ENCODE data around the gene FRAT1. TPM values are rescaled to one million over a fixed set of nuclear protein-coding genes. Genes with fewer than 3 reads are reported as not detected.

Gene FRAT1
- total RNA-seq, 1 experiment from 2014 or later: 2.1 TPM

GRCh38 chr10:97323501-97323900 lies 4.4 kb downstream of the FRAT1 start:
- Mint-ChIP-seq H3K4me1 (ENCODE audit: low read depth, unreplicated experiment) (peaks cover 29% of the 10 kb centered on the region), H3K27me3 (ENCODE audit: unreplicated experiment) (no peaks in the 10 kb centered on the region), H3K36me3 (ENCODE audit: insufficient read depth, unreplicated experiment) (peaks cover 25% of the 10 kb centered on the region), H3K9me3 (ENCODE audit: low read depth, unreplicated experiment) (no peaks in the 10 kb centered on the region), H3K27ac (ENCODE audit: unreplicated experiment) (no peak overlapping the region), H3K4me3 (ENCODE audit: low read depth, unreplicated experiment) (no peak overlapping the region)
- intact Hi-C loops (cut with micrococcal nuclease; ENCODE audit: unreplicated experiment): no loop called here
- BruUV-seq (replicated peaks): no TSS peak
- CTCF ChIA-PET: no interaction called here
- TF ChIP-seq CTCF (IDR thresholded peaks at IDR 0.05; ENCODE audit: unreplicated experiment): no peak
- DNase-seq: no peak

- Mint-ChIP-seq H3K27ac (ENCODE audit: unreplicated experiment) (no peak overlapping the region), H3K4me3 (ENCODE audit: low read depth, unreplicated experiment) (no peak overlapping the region), H3K9me3 (ENCODE audit: low read depth, unreplicated experiment) (no peaks in the 10 kb centered on the region), H3K27me3 (ENCODE audit: unreplicated experiment) (no peaks in the 10 kb centered on the region), H3K4me1 (ENCODE audit: low read depth, unreplicated experiment) (peaks cover 34% of the 10 kb centered on the region), H3K36me3 (ENCODE audit: insufficient read depth, unreplicated experiment) (peaks cover 9% of the 10 kb centered on the region)
- intact Hi-C loops (cut with micrococcal nuclease; ENCODE audit: unreplicated experiment): no loop called here
- no TSS peak for BruUV-seq (replicated peaks)
- no peak for DNase-seq
- no peak for TF ChIP-seq CTCF (IDR thresholded peaks at IDR 0.05; ENCODE audit: unreplicated experiment)
- CTCF ChIA-PET: no interaction called here
Observed at GRCh38 chr10:97325754-97326153, 6.7 kb downstream of the FRAT1 start.

- CTCF ChIA-PET: interaction anchor here (0.7 to 1.8 kb wide), 2 partner anchors 9 to 203 kb away, joined by 3 to 7 read pairs; partner anchors contain the start of gene FRAT1
- Mint-ChIP-seq H3K27me3 (ENCODE audit: unreplicated experiment) (no peaks in the 10 kb centered on the region), H3K36me3 (ENCODE audit: insufficient read depth, unreplicated experiment) (peaks cover 11% of the 10 kb centered on the region), H3K9me3 (ENCODE audit: low read depth, unreplicated experiment) (no peaks in the 10 kb centered on the region), H3K4me3 (ENCODE audit: low read depth, unreplicated experiment) (peak overlapping the region; percentile 18), H3K4me1 (ENCODE audit: low read depth, unreplicated experiment) (peaks cover 40% of the 10 kb centered on the region), H3K27ac (ENCODE audit: unreplicated experiment) (peak overlapping the region; percentile 31)
- no TSS peak for BruUV-seq (replicated peaks)
- TF ChIP-seq CTCF (IDR thresholded peaks at IDR 0.05; ENCODE audit: unreplicated experiment): no peak
- intact Hi-C loops (cut with micrococcal nuclease; ENCODE audit: unreplicated experiment): no loop called here
- peak; percentile 19 for DNase-seq
Observed at GRCh38 chr10:97327348-97328294, 8.6 kb downstream of the FRAT1 start.

GRCh38 chr10:97328646-97329453 lies 9.8 kb downstream of the FRAT1 start:
- CTCF ChIA-PET: interaction anchor here (1.4 to 1.8 kb wide), 2 partner anchors 10 to 50 kb away, joined by 3 to 7 read pairs; partner anchors contain the start of gene FRAT1
- no peaks in the 10 kb centered on the region for H3K9me3 Mint-ChIP-seq (ENCODE audit: low read depth, unreplicated experiment)
- H3K4me1 Mint-ChIP-seq (ENCODE audit: low read depth, unreplicated experiment): peaks cover 50% of the 10 kb centered on the region
- no peaks in the 10 kb centered on the region for H3K27me3 Mint-ChIP-seq (ENCODE audit: unreplicated experiment)
- BruUV-seq (replicated peaks): no TSS peak
- peak overlapping the region; percentile 36 for H3K27ac Mint-ChIP-seq (ENCODE audit: unreplicated experiment)
- peak overlapping the region; percentile 18 for H3K4me3 Mint-ChIP-seq (ENCODE audit: low read depth, unreplicated experiment)
- TF ChIP-seq CTCF (IDR thresholded peaks at IDR 0.05; ENCODE audit: unreplicated experiment): no peak
- peak; percentile 22 for DNase-seq
- intact Hi-C loops (cut with micrococcal nuclease; ENCODE audit: unreplicated experiment): no loop called here
- peaks cover 23% of the 10 kb centered on the region for H3K36me3 Mint-ChIP-seq (ENCODE audit: insufficient read depth, unreplicated experiment)

Data from Calu3 (cell line).